Measurements from ENCODE around the gene CTBP1. TPM values are rescaled to one million over a fixed set of nuclear protein-coding genes. Genes with fewer than 3 reads are reported as not detected.

The CTBP1 gene
- total and polyA plus RNA-seq, 2 of the 8 experiments (the other 6 are each of a cell fraction or from before 2014, with no cell fraction given): 128 to 185 TPM

- no peak for TF ChIP-seq CBX5 (IDR thresholded peaks at IDR 0.05; ENCODE audit: low read depth, low read length)
- no peak for TF ChIP-seq SRF (IDR thresholded peaks at IDR 0.05; ENCODE audit: low read depth, low read length)
- TF ChIP-seq POLR2A (IDR thresholded peaks at IDR 0.05; ENCODE audit: control extremely low read depth in 1 of 2, low read depth in 2 of 2, low read length in 2 of 2): no peak
- no peak for TF ChIP-seq HDAC6 (IDR thresholded peaks at IDR 0.05; ENCODE audit: low read depth, low read length)
Measured at GRCh38 chr4:1176398-1177273, 72.3 kb downstream of the CTBP1 start (continued).
